ENCODE data around the gene RASD1.

GRCh38 chr17:17532991-17533390 lies 36.8 kb upstream of the RASD1 start:
- TF ChIP-seq CTCF (conservative IDR thresholded peaks at IDR 0.05) (no peak), EZH2 (IDR thresholded peaks at IDR 0.05; ENCODE audit: low read depth) (no peak)

Measured in PC-9 (cell line).